Brain pericyte (primary cell): ENCODE data around the gene P3H1.
"Not testable (repeated sequence)": the region's sequence is repeated elsewhere in the genome, so short reads cannot be mapped to it uniquely, and the experiment has no call there.

Experiments used
- DNase-seq: peaks from one replicate; pipeline ENCODE4 v3.0.0-alpha.2; 2012; ENCODE audit warnings: low read depth, low spot score

P3H1 gene

GRCh38 chr1:42730988-42731387, 35.8 kb downstream of the P3H1 start:
- DNase-seq, result no peak

GRCh38 chr1:42730002-42730401, 36.8 kb downstream of the P3H1 start:
- DNase-seq, result no peak

GRCh38 chr1:42725820-42726219, 41.0 kb downstream of the P3H1 start:
- not testable (repeated sequence) for DNase-seq

GRCh38 chr1:42723511-42723910, 43.3 kb downstream of the P3H1 start:
- DNase-seq, result no peak

- not testable (repeated sequence) for DNase-seq
Measured at GRCh38 chr1:42722403-42722802, 44.4 kb downstream of the P3H1 start.

GRCh38 chr1:42721926-42722325, 44.9 kb downstream of the P3H1 start:
- no peak for DNase-seq

- no peak for DNase-seq
Measured at GRCh38 chr1:42720868-42721267, 46.0 kb downstream of the P3H1 start.

GRCh38 chr1:42714441-42714840, 52.4 kb downstream of the P3H1 start:
- not testable (repeated sequence) for DNase-seq

- no peak for DNase-seq
Measured at GRCh38 chr1:42713293-42713692, 53.5 kb downstream of the P3H1 start.

- DNase-seq, result not testable (repeated sequence)
Measured at GRCh38 chr1:42712808-42713207, 54.0 kb downstream of the P3H1 start.

GRCh38 chr1:42703888-42704464, 62.9 kb downstream of the P3H1 start:
- no peak for DNase-seq

GRCh38 chr1:42700006-42700405, 66.8 kb downstream of the P3H1 start:
- DNase-seq, result no peak

- DNase-seq, result no peak
Measured at GRCh38 chr1:42698081-42698813, 68.6 kb downstream of the P3H1 start.
